Raji (cell line): Measurements from ENCODE around the gene VSIR.

Source experiments
- POLR2A ChIP-seq: IDR thresholded peaks from 2 replicates; pipeline ENCODE4 v1.6.1; 2011; ENCODE audit warnings: low read depth, low read length, control low read depth; ENCODE audit not compliant: insufficient read depth

VSIR gene

DNA sequence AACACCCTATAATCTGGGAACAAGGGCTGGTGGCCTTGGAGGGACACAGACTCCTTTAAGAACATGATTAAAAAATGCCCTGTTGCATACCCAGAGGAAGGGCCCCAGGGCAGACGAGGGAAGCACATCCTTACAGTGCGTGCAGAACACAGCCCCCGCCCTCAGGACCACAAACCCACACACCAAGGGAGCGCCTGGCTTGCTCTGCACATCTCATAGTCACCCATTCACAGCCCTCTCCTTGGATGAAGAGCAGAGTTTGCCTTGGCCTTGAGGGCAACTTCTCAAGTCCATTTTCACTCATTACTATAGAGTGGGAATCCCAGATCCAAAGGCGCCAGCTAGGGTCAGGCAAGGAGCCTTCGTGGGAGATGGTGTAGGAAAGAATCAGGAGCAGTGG is 6.3 kb upstream of the VSIR start:
- TF ChIP-seq POLR2A: no peak

DNA sequence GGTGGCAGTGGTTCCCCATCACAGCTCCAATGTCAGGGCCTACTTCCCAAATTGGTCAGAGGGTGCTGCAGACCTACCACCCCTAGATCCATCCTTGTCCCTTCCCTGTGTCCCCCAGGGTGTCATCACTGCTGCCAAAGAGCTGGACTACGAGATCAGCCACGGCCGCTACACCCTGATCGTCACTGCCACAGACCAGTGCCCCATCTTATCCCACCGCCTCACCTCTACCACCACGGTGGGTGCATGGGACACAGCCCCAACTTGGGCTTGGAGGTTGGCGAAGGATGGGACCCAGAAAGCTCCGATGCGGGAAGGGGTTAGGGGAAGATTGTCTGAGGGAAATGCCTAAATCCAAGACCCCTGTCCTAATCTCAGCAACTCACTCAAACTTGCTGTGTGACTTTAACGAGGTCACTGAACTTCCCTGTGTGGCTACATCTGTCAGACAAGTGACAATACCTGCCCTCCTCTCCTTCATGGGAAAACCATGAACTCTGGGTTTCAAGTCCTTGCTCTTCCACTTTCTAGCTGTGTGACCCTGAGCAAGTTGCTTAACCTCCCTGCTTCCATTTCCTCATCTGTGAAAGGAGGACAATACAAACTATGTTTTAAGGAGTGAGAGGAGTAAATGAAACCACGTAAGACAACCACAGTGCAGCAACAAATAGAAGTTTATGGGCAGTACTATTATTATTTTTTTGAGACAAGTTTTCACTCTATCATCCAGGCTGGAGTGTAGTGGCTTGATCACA is 4.9 kb upstream of the VSIR start:
- TF ChIP-seq POLR2A: no peak

DNA sequence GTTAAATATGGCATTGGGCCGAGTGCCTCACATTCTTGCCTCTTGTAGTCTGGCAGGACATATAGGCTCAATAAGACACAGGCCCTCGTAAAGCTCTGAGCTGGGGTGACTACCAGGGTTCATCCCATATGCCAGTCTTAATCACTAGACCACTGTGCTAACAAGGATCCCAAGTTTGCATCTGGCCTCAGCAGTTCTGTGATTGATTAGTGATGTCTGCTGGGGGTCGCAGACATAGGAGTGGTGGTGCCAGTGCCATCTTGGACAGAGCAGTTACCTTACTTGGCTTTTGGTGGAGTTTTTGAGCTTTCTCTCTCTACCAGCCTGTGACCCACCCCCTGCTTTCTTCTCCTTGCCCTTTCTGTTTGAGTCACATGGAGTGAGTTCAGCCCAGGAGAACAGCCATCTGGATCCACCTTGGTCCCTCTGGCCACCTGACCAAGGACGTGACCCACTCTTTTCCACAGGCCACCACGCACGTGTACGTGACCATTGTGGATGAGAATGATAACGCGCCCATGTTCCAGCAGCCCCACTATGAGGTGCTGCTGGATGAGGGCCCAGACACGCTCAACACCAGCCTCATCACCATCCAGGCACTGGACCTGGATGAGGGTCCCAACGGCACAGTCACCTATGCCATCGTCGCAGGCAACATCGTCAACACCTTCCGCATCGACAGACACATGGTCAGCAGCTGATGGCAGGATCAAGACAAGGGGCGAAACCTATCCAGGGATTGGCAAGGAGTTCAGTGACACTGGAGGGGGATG is 4.1 kb upstream of the VSIR start:
- TF ChIP-seq POLR2A: no peak

DNA sequence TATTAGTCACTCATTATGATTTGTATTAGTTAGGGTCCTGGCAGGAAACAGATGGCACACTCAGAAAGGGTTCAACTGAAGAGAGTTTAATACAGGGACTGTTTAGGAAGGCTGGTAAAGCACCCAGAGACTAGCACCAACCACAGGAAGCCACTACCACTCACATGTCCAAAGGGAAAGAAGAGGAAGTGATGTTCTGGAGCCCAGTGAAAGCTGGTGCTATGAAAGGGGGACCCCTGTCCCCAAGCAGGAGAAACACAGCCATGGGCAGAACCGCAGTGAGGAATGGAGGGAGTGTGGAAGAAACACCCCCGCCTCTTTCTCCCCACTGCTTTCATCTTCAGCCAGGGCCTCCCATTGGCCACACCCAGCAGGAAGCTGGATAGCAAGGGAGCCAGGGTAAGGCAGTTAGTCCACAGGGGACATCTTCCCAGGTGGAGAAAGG is 3.2 kb upstream of the VSIR start:
- TF ChIP-seq POLR2A: no peak

DNA sequence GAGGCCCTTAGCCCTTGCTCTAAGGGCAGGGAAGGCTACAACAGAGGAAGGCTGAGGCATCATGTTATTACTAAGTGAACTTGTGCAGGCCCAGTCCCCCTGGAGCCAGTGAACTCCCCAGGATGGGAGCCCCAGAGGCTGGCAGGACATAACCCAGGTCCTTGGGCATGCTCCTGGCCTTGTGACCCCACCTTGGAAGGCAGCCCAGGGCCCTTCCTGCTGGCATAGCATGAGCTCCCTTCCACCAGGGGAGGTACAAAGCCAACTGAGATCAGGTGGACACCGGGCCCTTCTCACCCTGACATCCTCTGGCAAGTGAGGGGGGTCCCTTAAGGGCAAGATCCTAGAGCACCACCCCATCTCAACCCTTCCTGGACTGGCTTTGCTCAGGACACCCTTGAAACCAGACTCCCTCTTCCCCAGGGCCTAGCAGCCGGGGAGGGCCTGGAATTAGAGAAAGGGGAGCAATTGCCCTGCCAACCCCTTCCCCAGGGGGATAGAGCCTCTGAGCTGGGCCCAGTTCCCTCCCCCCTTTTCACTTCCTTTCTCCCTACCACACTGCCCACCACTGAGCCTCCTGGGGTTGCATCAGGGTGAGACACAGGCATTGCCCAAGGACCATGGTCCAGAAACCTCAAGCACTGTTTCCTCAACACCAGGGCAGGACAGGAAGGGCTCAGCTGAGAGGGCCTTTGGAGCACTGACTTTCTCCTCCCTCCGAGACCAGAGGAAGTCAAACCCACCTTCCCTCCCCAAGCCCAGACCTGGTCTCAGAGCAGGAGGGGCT is 1.8 kb upstream of the VSIR start:
- no peak for TF ChIP-seq POLR2A

DNA sequence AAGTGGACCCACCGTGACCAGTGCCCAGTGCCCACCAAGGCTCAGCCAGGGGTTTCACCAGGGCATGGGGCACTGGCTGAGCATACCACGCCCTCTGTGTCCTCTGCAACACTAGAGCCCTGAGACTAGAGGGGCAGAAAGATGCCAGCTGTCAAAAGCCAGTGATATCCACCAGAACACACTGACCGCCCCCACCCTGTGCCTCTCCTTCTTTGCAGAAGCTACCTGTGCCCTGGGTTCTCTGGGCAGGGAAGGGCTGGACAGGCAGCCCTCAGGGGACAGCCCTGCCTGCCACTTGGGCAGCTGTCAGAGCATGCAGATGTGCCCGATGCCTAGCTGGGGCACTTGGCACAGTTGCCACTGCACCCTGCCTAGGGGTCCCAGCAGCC is 494 bp downstream of the VSIR start:
- TF ChIP-seq POLR2A: no peak

DNA sequence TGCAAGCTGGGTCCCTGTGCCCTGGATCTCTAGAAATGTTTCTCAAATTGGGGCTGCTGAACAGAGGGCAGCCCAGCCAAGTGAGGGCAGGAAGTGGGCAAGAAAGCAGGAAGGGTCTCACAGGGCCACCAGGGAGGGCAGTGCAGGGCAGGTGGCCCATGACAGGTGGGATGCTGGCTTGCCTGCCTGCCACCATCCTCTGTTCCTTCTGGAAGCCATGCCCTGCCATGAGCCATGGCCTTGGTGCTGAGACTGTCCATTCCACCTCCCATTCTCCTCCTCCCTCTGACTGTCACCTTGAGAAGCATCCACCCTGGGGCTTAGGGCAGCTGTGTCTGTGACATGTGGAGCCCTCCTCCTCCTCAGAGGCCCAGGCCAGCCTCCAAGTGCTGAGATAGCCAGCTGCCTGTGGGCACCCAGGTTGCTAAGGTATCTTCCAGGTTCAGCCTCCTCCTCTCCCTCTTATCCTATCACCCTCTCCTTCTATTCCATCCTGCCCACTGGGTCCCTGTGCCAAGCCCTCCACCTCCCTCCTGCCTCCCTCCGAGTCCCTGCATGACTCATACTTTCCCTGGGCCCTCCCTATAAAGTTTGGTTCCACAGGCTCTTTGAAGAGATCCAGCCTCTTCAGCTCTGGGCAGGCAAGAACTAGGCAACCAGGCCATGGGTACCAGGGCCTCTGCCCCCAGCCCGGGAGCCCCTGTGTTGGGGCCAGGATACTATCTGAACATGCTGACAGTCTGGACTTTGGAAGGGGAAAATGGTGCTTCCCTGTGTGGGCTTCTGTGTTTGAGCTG is 1.3 kb downstream of the VSIR start:
- no peak for TF ChIP-seq POLR2A

DNA sequence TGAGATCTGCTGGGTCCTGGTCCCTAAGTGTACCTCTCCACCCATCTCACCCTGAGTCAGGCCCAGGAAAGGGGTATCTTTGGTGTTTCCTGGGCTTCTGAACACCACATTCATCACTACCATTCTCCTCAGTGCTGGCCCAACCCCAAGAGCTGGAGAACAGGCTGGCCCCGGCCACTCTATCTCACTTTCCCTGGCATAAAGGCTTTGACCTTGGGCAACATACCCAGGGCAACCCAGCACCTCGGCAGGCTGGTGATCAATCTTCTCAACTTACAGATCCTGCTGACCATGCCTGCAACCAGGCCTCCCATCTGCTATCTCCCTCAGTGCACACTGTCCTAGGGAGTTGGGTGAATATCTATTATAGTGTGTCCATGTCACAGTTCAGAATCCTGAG is 2.1 kb downstream of the VSIR start:
- no peak for TF ChIP-seq POLR2A

DNA sequence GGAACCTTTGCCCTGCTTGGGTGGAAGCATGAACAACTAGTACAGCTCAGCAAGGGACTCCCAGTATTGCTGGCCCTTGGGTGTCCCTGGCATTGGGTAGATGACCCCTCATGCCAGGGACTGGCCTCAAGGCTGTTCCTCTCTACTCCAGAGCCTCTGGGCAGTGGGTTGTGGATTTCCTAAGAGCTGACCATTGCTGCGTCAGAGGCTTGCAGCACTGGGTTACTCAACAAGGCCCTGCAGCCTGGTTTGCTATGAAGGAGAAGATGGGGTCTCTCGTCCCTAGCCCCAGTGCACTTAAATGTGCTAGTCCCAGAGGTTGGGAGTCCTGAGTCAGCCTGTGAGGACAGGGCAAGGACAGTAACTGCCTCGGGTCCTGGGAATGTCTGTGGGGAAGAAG is 2.5 kb downstream of the VSIR start:
- TF ChIP-seq POLR2A: no peak

DNA sequence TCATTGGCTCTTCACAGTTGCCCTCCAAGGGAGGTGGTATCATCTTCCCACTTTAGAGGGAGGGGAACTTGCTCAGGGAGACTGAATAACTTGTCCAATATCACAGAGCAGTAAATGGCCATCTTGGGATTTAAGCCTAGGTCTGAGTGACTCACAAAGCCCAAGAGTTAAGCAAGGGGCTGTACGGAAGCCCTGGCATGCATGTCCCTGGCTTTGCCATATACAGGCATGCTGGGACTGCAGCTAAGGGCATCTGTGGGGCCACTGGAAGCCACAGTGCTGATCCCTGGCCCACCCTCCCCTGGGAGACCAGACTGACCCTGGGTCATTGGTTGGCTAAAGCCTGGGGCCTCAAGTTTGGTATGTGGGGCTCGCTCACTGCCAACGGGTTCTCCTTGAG is 3.1 kb downstream of the VSIR start:
- no peak for TF ChIP-seq POLR2A

DNA sequence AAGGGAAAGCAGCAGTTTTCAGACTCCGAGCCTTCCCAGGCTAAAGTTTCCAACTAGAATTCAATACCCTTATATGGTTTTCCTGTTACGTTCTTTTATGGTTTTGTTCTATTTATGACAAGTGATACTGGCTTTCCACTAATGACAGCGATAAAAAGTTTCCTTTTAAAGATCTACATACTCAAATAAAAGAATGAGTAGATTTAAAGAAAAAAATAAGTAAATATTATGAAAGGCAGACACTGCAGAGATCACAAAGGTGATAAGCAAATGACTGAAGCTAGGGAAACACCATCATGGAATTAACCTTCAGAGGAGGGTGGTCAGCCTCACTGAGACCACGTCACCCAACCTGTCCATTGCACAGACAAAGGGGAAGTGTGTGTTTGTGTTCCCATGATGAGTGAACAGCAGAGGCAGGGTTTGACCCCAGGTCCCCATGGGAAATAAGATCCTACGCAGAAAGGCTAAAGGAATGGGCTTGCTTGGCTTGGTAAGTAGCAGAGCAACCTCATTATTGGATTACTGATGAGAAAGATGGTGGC is 4.0 kb downstream of the VSIR start:
- no peak for TF ChIP-seq POLR2A

DNA sequence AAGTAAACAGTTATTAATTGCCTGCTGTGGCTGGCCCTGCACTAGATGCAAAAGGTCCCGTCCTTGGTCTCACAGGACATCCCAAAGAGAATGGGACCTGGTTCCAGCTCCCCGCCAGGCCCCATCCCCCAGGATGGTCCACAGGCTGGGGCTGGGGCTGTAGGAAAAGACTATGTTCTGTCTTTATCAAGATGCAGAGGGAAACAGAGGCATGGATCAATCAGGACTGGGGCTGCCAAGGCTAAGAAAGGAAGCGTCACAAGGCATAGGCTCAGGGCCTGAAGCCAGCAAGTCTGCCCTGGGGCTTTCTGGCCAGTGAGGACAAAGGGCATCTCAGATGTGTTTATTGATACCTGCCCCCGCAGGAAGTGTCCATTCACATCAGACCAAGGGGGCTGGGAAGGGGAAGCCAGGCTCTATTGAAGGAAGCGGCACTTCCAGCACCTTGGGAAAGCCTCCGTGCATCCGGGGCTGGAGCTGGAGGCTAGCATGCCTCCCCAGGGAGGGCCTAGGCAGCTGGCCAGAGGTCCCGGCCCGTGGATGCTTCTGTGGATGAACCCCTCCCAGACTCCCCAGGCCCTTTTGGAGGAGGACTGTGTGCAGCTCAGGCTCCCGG is 5.8 kb downstream of the VSIR start:
- TF ChIP-seq POLR2A: no peak

DNA sequence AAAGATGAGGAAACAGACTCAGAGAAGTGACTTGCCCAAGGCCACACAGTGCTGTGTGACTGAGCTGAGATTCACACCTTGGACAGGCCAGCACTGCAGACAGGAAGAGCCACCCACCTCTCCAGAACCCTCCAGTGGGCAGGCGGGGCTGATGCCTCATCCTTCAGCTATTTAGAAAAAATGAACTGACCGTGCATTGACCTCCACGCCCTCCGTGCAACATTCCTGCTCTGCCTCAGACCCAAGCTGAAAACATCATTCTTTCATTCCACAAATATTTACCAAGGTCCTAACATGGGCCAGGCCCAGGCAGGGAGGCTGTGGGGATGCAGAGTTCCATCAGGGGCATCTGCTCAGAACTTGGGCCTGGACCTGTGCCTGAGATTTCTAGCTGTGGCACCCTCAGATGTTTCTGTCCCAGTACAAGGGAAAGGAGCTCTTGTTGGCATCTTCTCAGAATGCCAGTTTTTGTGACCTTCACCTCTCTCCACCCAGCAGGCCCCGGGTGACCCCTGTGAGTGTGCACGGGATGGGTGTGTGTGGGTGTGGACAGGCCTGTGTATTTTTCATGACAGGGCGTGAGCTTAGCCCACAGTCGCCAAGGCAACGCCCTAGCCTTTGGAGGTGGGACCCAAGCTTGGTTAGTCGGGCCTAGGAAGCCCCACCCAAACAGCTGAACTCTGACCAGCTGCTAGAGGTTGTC is 6.5 kb downstream of the VSIR start:
- TF ChIP-seq POLR2A: no peak
